Breast epithelium (tissue), 4 donors: ENCODE measurements around the gene ARHGEF12. TPM values are rescaled to one million over a fixed set of nuclear protein-coding genes. Genes with fewer than 3 reads are reported as not detected.

Source experiments
- DNase-seq, 2 donors: peaks; one replicate each; pipeline ENCODE4 v3.0.0-alpha.2; 2019; ENCODE audit warnings: low spot score in 2 of 2
- H3K27ac ChIP-seq, 2 donors: fragments of 200-600 bp; sonication (generic) in 1 of 2; one replicate each; pipeline ENCODE4 v1.5.1; 2016 to 2019; ENCODE audit warnings: mild to moderate bottlenecking in 1 of 2
- H3K27me3 ChIP-seq, 2 donors: fragments of 200-600 bp; sonication (generic) in 1 of 2; one replicate each; pipeline versions ENCODE4 v1.5.1 to v1.6.0; 2017 to 2019; ENCODE audit warnings: control low read depth in 1 of 2, mild to moderate bottlenecking in 1 of 2
- H3K36me3 ChIP-seq: fragments of 200-600 bp; one replicate; pipeline ENCODE4 v1.5.1; 2019
- H3K4me1 ChIP-seq, 2 donors: fragments of 200-600 bp; sonication (generic); one replicate each; pipeline ENCODE4 v1.5.1; 2016 to 2019; ENCODE audit warnings: control low read depth in 1 of 2
- H3K4me3 ChIP-seq, 3 donors: fragments of 200-600 bp; sonication (generic); 1 replicate in 2 of 3; 2 replicates in 1 of 3; pipeline ENCODE4 v1.5.1; 2016 to 2019; ENCODE audit warnings: mild to moderate bottlenecking in 3 of 3, moderate library complexity in 2 of 3
- H3K9me3 ChIP-seq, 2 donors: fragments of 200-600 bp; sonication (generic) in 1 of 2; one replicate each; pipeline ENCODE4 v1.5.1; 2016 to 2019; ENCODE audit warnings: control low read depth in 1 of 2
- CTCF ChIP-seq, 3 donors: fragments of 450-650 bp; IDR thresholded peaks; one replicate each; pipeline ENCODE4 v1.5.1; 2016 to 2017; ENCODE audit warnings: antibody characterized with exemption in 3 of 3, mild to moderate bottlenecking in 3 of 3, moderate library complexity in 3 of 3
- POLR2A ChIP-seq: fragments of 450-650 bp; IDR thresholded peaks from one replicate; pipeline ENCODE4 v1.6.1; 2016; ENCODE audit warnings: antibody characterized with exemption, mild to moderate bottlenecking, moderate library complexity
- POLR2AphosphoS5 ChIP-seq, 3 donors: sonication (generic); formaldehyde crosslinking; IDR thresholded peaks; one replicate each; pipeline ENCODE4 v1.6.1; 2017; ENCODE audit warnings: antibody characterized with exemption in 3 of 3
- intact Hi-C: fragments of 100-400 bp; cut with DNase I; formaldehyde crosslinking; loops from one replicate; pipeline ENCODE4 v1.15.1; 2023; ENCODE audit warnings: low total_unique reads
- total RNA-seq, 3 donors: library from RNA; depleted of rRNA; stranded (reverse); fragments of >200 nt; gene quantifications; one replicate each; pipeline ENCODE4 v1.1.0, GENCODE V29; 2016

ARHGEF12 gene
- total RNA-seq, 3 donors from 2014 or later, result 83.4 to 192 (median 145) TPM

- peaks cover 0 to 4% of the 10 kb centered on the region in 2 donors for H3K4me1 ChIP-seq
- no peak for DNase-seq
- H3K9me3 ChIP-seq, result no peaks in the 10 kb centered on the region
- peak overlapping the region; percentile 68 to 98 for H3K27ac ChIP-seq
- H3K4me3 ChIP-seq, result no peak overlapping the region
- no peaks in the 10 kb centered on the region for H3K27me3 ChIP-seq
- intact Hi-C loops, result no loop called here
- H3K36me3 ChIP-seq, result no peaks in the 10 kb centered on the region
- TF ChIP-seq POLR2A (no peak), POLR2AphosphoS5 (IDR thresholded peaks at IDR 0.05) (no peak), CTCF (IDR thresholded peaks at IDR 0.05) (no peak)
Measured at GRCh38 chr11:120332822-120333716, 3.1 kb upstream of the ARHGEF12 start.

- Histone ChIP-seq H3K27me3 (no peaks in the 10 kb centered on the region), H3K27ac (peak overlapping the region; percentile 68 to 98), H3K9me3 (no peaks in the 10 kb centered on the region), H3K36me3 (no peaks in the 10 kb centered on the region), H3K4me3 (no peak overlapping the region), H3K4me1 (peaks cover 0 to 9% of the 10 kb centered on the region in 2 donors)
- intact Hi-C loops, result no loop called here
- no peak for DNase-seq
- TF ChIP-seq POLR2AphosphoS5 (IDR thresholded peaks at IDR 0.05) (no peak), POLR2A (no peak), CTCF (IDR thresholded peaks at IDR 0.05) (no peak)
Measured at GRCh38 chr11:120333801-120334200, 2.4 kb upstream of the ARHGEF12 start.

- intact Hi-C loops, result no loop called here
- no peaks in the 10 kb centered on the region for H3K9me3 ChIP-seq
Measured at GRCh38 chr11:120334332-120334731, 1.9 kb upstream of the ARHGEF12 start.

GRCh38 chr11:120334894-120335462 is 1.2 kb upstream of the ARHGEF12 start:
- Histone ChIP-seq H3K9me3 (no peaks in the 10 kb centered on the region), H3K27me3 (no peaks in the 10 kb centered on the region), H3K4me1 (peaks cover 3 to 10% of the 10 kb centered on the region in 2 donors), H3K36me3 (no peaks in the 10 kb centered on the region), H3K27ac (peak overlapping the region; percentile 98), H3K4me3 (peak overlapping the region; percentile 87 to 91 (median 90))
- intact Hi-C loops, result no loop called here
- peak in 1 of 2 donors; percentile 67 for DNase-seq
- peak; percentile 29 for TF ChIP-seq POLR2A
- peak in 2 of 3 donors; percentile 64 for TF ChIP-seq CTCF (IDR thresholded peaks at IDR 0.05)
- peak in 2 of 3 donors; percentile 67 to 71 for TF ChIP-seq POLR2AphosphoS5 (IDR thresholded peaks at IDR 0.05)

More at GRCh38 chr11:120334332-120334731, 1.9 kb upstream of the ARHGEF12 start:
- no peaks in the 10 kb centered on the region for H3K36me3 ChIP-seq
- peak overlapping the region; percentile 68 to 98 for H3K27ac ChIP-seq
- no peak for TF ChIP-seq POLR2A
- TF ChIP-seq POLR2AphosphoS5 (IDR thresholded peaks at IDR 0.05), result no peak
- no peak for TF ChIP-seq CTCF (IDR thresholded peaks at IDR 0.05)
- H3K27me3 ChIP-seq, result no peaks in the 10 kb centered on the region
- no peak overlapping the region for H3K4me3 ChIP-seq
- DNase-seq, result no peak
- peaks cover 0 to 10% of the 10 kb centered on the region in 2 donors for H3K4me1 ChIP-seq

- Histone ChIP-seq H3K36me3 (no peaks in the 10 kb centered on the region), H3K4me1 (peaks cover 4 to 10% of the 10 kb centered on the region in 2 donors), H3K9me3 (no peaks in the 10 kb centered on the region), H3K27ac (peak overlapping the region; percentile 98), H3K27me3 (no peaks in the 10 kb centered on the region), H3K4me3 (peak overlapping the region; percentile 87 to 91 (median 90))
- intact Hi-C loops, result no loop called here
- no peak for TF ChIP-seq POLR2A
- no peak for TF ChIP-seq POLR2AphosphoS5 (IDR thresholded peaks at IDR 0.05)
- TF ChIP-seq CTCF (IDR thresholded peaks at IDR 0.05), result no peak
- no peak for DNase-seq
Measured at GRCh38 chr11:120335556-120335907, 681 bp upstream of the ARHGEF12 start.
